SH-SY5Y (cell line): ENCODE data around the gene DAPK1.
A peak's percentile ranks its signal among the peaks of the same experiment; 100 is the strongest.

Experiments
- GATA2 ChIP-seq: IDR thresholded peaks from 2 replicates; pipeline ENCODE4 v1.6.1; 2011; ENCODE audit warnings: mild to moderate bottlenecking, low read depth, low read length
- GATA3 ChIP-seq: IDR thresholded peaks from 2 replicates; pipeline ENCODE4 v1.6.1; 2011; ENCODE audit warnings: low read depth, mild to moderate bottlenecking, low read length, moderate library complexity

DAPK1 gene

GRCh38 chr9:87497604-87498045, at the start of gene DAPK1:
Gene DAPK1 (plus strand): TSS chr9:87497867. CDS start chr9:87499078, 1,211 bp downstream.
- TF ChIP-seq GATA2 (no peak; the same call in 1 of the 2 replicates), GATA3 (no peak)

DNA sequence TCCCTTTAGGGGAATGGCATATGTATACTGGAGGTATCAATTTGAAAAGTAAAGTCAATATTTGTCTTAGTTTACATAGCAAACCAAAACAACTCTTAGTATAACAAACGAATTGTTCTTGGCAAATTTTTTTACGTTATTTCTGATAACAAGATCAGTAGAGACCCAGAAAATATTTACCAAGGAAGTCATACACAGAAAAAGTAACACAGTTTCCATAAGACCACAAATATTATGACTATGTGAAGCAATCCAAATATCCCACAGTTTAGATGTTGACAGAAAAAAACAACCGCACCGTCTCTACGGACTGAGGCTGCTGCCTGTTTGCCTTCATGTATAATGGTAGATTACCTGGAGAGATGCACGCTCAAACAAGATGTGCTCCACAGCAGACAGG, 46.5 kb upstream of the DAPK1 start:
- TF ChIP-seq GATA3 (no peak), GATA2 (no peak)

GRCh38 chr9:87455407-87455806, 42.3 kb upstream of the DAPK1 start:
- TF ChIP-seq GATA2 (no peak), GATA3 (no peak)

DNA sequence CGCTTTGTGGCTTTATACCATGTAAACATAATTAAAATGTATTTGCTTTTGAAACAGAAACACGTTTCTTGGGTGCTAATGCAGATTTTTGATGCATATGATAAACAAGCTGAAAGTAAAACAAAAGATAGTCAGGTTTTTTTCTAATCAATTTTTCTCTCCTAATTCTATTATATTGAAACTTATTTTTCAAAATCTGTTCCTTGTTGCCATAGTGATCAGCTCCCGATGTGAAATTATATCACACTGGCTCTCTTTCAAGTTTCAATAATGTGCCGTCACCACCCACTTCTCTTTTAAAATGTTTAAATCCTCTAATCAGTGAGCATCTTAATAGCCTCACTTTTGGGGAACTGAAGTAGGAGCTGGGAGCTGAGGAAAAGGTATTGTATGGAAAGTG, 36.4 kb upstream of the DAPK1 start:
- TF ChIP-seq GATA3 (no peak), GATA2 (no peak)

DNA sequence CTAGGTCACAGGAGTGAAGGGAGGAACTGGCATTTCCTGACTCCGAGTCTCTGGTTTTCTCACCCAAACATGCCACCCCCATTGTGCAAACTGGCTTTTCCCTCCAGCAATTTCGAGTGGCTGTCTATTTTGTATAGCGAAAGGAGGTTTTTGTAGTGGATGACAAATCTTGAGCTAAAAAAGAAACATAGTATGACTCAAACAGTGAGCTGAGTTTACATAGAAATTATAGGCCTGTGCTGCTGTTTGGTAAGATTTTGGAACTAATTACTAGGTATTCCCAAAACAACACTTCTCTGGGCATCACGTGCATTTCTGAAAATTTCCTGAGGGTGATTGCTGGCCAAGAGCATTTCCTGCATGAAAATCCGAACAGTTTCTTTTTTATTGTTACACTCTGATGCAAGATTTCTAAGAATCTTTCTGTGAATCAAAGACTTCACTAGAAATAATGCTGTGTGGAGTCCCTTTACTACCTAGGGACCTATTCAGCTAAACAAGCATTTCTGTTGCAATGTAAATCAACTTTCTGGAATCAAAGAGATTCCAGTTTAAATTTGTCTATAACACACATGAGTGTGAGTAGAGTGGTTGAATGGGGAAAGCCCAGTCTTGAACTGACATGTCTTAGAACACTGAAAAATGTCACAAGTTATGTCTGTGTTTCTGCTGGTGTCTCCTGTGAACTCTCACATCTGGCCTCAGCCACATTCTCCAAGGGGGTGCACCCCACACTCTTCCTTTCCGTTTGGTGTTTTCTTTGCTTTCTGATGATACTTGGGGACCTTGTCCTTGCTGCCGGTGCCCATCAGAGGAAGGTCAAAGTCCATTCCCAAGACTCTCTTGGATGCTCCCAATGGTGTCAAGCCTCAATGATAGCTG, 33.3 kb upstream of the DAPK1 start:
- no peak for TF ChIP-seq GATA2
- TF ChIP-seq GATA3, result no peak

DNA sequence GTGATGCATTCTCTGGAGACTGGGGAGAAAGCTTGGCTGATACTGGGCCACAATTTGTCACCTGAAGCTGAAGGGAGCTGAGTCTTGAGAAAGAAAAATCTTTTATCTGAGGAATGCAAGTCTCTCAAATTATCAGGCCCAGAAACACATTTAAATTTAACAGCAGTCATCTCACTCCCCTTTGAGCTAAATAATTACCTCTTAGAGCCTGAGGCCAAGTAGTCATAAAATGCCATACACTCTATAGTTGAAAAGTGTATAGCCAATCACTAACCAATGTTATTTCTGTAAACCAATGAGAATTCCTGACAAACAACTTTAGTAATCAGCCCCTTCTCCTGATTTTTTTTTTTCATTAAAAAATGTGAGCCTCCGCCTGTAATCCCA, 32.7 kb upstream of the DAPK1 start:
- no peak for TF ChIP-seq GATA2
- TF ChIP-seq GATA3, result no peak

- TF ChIP-seq GATA3, result no peak
- TF ChIP-seq GATA2, result peak; percentile 40; the same call in 1 of the 2 replicates
Observed at GRCh38 chr9:87465816-87466215, 31.9 kb upstream of the DAPK1 start.

DNA sequence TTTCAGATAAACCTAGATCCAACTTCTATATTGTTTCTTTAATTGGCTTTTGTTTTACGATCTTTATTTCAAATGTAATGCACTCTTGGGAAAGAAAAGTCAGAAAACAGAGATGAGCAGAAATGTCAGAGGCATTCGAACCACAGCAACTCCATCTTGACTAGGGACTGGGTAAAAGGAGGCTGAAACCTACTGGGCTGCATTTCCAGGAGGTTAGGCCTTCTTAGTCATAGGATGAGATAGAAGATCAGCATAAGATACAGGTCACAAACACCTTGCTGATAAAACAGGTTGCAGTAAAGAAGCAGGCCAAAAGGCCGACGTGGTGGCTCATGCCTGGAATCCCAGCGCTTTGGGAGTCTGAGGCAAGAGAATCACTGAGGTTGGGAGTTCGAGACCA, 30.5 kb upstream of the DAPK1 start:
- TF ChIP-seq GATA3 (no peak), GATA2 (no peak)

DNA sequence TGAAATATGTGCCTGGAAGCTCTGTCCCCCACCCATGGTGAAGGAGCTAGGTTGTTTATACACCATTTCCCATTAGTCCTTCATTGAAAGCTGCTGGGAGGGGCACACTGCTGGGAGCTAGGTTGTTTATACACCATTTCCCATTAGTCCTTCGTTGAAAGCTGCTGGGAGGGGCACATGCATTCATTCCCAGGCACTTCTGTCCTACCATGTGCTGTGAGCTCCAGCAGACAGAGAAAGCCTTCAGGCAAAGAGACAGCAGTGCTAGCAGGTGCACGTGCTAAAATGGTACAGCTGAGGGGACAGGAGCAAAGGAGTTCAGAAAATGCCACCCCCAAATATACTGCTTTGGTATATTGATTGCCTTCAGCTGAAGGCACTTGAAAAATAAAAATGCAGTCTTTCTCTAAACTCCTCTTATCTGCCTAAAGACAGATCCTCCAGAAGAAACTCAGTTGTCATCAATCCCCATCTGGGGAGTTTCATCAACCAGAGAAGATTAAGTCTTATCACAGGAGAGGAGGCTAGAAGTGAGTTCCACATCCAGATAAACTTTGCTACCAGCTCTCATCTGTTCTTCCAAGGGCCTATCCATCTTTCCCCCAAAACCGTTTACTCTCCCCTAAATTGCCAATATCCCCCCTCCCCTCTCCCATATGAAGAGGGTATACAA, 27.7 kb upstream of the DAPK1 start:
- TF ChIP-seq GATA2 (no peak), GATA3 (no peak)

DNA sequence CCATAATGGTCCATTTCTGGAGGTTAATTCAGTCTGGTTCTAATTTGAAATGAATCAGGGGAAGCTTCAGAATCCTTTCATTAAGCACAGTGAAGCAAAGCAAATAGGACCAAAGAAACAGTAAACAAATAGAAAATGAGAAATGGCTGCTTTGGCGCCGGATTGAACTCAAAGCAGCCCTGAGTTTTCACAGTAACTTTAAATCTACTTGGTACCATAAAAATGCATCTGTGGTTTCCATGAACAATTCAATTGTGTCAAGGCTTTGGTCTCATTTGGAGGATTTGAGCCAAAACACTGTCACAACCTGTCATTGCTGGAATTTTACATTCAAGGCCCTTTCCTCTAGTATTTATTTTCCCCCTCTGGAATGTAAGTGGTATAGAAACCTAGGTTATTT, 25.9 kb upstream of the DAPK1 start:
- no peak for TF ChIP-seq GATA3
- TF ChIP-seq GATA2, result no peak

GRCh38 chr9:87475463-87475862, 22.2 kb upstream of the DAPK1 start:
- TF ChIP-seq GATA3, result no peak
- TF ChIP-seq GATA2, result no peak

DNA sequence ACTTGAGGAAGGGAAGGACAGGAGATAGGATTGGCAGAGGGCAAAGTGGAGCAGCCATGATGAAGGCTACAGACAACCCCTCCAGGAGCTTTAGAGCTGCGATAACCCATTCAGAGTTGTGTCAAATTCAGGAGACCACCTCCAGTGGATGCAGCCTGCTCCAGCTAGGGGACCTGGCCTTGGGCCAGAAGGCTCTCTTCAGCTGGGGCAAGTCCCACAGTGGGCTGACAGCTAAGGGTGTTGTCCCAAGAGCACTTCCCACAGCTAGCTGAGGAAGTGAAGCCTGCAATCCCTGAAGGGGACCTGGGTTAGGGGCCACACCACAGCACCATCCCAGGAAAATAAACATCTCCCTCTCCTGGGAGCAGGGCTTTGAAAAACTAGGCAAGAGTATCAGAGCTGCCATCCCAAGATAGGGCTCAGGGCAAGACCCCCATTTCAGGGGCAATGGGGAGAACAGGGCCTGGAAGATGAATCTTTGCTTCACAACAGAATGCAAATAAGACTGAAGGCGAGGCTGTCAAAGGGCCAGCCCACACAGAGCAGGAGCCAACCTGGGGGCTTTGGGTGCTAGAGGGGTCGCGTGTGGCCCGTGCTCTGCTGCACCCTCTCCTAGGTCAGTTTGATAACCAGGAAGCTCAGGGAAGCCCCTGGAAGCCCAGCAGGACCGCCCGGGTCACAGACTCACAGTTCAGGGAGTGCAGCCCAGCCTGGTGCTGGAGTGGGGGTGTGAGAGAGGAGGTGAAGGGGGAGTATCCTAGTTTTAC, 19.3 kb upstream of the DAPK1 start:
- TF ChIP-seq GATA2 (no peak), GATA3 (no peak)

DNA sequence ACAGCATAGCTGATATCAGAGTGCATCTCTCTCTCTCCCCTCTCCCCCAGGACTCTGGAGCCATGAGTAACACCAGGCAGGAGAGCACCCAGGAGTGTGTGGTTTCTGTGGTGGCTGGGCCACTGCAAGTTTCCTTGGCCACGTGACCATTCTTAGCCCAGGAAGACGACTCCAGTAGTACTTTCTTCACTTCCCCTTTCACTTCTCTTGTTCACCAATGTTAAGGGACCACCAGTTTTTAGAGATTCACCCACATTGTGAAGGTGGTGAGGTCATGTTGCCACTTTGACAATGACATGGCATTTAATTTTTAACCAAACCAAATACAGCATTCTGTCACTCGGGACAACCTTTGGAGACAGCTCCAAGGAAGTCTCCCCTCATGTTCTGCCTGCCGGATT, 17.9 kb upstream of the DAPK1 start:
- TF ChIP-seq GATA3 (no peak), GATA2 (no peak)

- TF ChIP-seq GATA2 (no peak), GATA3 (no peak)
Observed at GRCh38 chr9:87481890-87482855, 15.5 kb upstream of the DAPK1 start.
